ENCODE results near the gene NFX1. TPM values are rescaled to one million over a fixed set of nuclear protein-coding genes. Genes with fewer than 3 reads are reported as not detected.
"Not testable (repeated sequence)": the region's sequence is repeated elsewhere in the genome, so short reads cannot be mapped to it uniquely, and the experiment has no call there.

The NFX1 gene
- total and polyA plus RNA-seq, 12 donors, result 14.5 to 44.1 (median 33.7) TPM

DNA sequence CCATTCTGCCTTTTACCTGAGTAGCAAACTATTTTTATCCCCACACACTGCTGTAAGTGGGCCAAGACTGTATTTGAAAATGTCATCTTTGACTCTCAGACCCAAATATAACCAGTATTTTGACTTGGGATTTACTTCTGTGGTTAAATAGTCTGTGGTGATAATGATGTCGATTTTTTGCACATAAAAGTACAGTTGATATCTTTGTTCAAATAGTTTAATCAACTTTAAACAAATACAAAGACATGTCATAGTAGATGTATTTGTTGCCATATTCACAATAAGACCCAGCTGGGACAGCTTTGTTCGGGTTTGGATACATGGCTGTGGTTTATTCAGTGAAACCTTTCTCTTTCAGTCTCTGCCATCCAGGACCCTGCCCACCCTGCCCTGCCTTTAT, 20.4 kb downstream of the NFX1 start:
- ATAC-seq, result no peak
- no peak for DNase-seq
- intact Hi-C loops (cut with DNase I), result no loop called here
- WGBS, 2 donors, result 93 to 94% methylated on average over 2 of the region's 2 CpGs
- no peaks in the 10 kb centered on the region for H3K27me3 ChIP-seq
- H3K4me1 ChIP-seq, result peaks cover 0 to 10% (median 0%) of the 10 kb centered on the region in 9 donors
- H3K27ac ChIP-seq, result peak overlapping the region in 1 of 10 donors; percentile 19
- H3K4me3 ChIP-seq, result no peak overlapping the region
- TF ChIP-seq, protein P1, sequence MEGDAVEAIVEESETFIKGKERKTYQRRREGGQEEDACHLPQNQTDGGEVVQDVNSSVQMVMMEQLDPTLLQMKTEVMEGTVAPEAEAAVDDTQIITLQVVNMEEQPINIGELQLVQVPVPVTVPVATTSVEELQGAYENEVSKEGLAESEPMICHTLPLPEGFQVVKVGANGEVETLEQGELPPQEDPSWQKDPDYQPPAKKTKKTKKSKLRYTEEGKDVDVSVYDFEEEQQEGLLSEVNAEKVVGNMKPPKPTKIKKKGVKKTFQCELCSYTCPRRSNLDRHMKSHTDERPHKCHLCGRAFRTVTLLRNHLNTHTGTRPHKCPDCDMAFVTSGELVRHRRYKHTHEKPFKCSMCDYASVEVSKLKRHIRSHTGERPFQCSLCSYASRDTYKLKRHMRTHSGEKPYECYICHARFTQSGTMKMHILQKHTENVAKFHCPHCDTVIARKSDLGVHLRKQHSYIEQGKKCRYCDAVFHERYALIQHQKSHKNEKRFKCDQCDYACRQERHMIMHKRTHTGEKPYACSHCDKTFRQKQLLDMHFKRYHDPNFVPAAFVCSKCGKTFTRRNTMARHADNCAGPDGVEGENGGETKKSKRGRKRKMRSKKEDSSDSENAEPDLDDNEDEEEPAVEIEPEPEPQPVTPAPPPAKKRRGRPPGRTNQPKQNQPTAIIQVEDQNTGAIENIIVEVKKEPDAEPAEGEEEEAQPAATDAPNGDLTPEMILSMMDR (IDR thresholded peaks at IDR 0.05), result no peak
- H3K9me3 ChIP-seq, result no peaks in the 10 kb centered on the region
- H3K36me3 ChIP-seq, result peaks cover 0 to 100% (median 89%) of the 10 kb centered on the region in 9 donors

DNA sequence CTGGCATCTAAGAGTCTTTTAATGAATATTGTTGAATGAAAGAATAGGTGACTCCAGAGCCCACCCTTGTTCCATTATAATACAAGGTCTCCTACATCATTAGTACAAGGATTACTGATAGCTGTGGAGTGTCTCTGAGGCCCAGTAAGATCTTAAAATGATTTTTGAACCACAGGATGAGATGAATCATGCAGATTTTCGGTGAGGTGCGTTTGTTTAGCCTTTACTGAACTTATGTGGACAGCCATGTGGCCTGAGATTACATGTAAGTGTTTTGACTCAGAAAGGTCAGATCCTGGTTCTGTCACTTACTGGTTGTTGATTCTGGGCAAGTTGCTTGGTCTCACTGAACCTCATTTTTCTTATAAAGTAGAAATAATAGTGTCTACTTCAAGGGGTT, 21.6 kb downstream of the NFX1 start:
- intact Hi-C loops (cut with DNase I), result no loop called here
- H3K27ac ChIP-seq, result no peak overlapping the region
- TF ChIP-seq, protein P1 (IDR thresholded peaks at IDR 0.05), result no peak
- 94 to 97% methylated on average over 2 of the region's 2 CpGs for WGBS, 2 donors
- DNase-seq (no peak), ATAC-seq (no peak)
- H3K36me3 ChIP-seq, result peaks cover 0 to 100% (median 81%) of the 10 kb centered on the region in 9 donors
- H3K4me1 ChIP-seq, result peaks cover 0 to 10% (median 0%) of the 10 kb centered on the region in 9 donors
- no peak overlapping the region for H3K4me3 ChIP-seq
- no peaks in the 10 kb centered on the region for H3K9me3 ChIP-seq
- H3K27me3 ChIP-seq, result no peaks in the 10 kb centered on the region

DNA sequence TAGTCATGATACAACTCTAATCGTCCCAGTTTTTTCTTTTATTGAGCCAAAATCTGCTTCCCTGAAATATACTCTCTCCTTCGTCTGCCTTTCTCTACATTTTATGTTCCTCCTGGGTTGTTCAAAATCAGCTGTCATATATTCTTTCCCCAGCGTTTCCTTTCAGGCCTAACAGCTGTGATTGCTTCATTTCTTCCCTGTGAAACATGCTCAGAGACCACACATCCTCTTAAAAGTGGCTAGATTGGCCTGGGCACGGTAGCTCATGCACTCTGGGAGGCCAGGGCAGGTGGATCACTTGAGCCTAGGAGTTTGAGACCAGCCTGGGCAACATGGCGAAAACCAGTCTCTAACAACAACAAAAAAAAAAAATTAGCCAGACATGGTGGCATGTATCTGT, 25.1 kb downstream of the NFX1 start:
- intact Hi-C loops (cut with DNase I), result no loop called here
- DNase-seq (no peak), ATAC-seq (no peak)
- Histone ChIP-seq H3K9me3 (no peaks in the 10 kb centered on the region), H3K36me3 (peaks cover 0 to 100% (median 73%) of the 10 kb centered on the region in 9 donors), H3K4me1 (peaks cover 0 to 26% (median 7%) of the 10 kb centered on the region in 9 donors), H3K4me3 (no peak overlapping the region), H3K27ac (no peak overlapping the region), H3K27me3 (no peaks in the 10 kb centered on the region)
- TF ChIP-seq, protein P1 (IDR thresholded peaks at IDR 0.05), result no peak
- 86 to 91% methylated on average over 5 of the region's 5 CpGs for WGBS, 2 donors

DNA sequence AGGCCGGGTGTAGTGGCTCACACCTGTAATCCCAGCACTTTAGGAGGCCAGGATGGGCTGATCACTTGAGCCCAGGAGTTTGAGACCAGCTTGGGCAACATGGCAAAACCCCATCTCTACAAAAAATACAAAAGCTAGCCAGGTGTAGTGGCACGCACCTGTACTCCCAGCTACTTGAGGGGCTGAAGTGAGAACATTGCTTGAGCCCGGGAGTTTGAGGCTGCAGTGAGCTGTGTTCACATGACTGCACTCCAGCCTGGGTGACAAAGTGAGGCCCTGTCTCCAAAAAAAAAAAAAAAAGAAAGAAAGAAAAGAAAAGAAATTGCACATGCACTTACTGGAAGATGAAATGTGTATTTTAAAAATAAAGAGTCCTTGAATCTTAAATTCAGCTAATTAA, 26.8 kb downstream of the NFX1 start:
- H3K9me3 ChIP-seq; DNase-seq; intact Hi-C loops (cut with DNase I); H3K27ac ChIP-seq; H3K4me3 ChIP-seq; H3K27me3 ChIP-seq; ATAC-seq: not testable (repeated sequence)
- 87 to 90% methylated on average over 3 of the region's 3 CpGs for WGBS, 2 donors
- Histone ChIP-seq H3K4me1 (peaks cover 0 to 35% (median 7%) of the 10 kb centered on the region in 9 donors), H3K36me3 (peaks cover 0 to 100% (median 72%) of the 10 kb centered on the region in 9 donors)

DNA sequence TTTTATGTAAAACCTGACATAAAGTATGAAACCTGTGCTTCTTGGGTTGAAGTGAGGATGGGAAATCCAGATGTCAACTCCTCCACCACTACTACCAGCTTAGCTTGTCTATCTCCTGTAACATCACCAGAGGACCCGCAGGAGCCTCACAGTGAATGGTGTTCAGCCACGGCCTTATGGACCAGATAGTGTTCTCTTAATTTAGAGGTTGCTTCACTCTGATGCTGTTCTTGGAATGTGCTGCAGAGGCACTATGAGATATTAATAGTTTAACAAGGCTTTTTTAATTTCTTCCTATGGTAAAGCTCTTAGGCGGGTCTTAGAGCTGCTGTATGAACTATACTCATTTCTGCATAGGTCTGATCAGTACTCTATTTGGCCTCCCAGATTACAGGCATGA, 27.9 kb downstream of the NFX1 start:
- peak in 1 of 2 donors; percentile 9 for DNase-seq
- 64 to 76% methylated on average over 3 of the region's 3 CpGs for WGBS, 2 donors
- ATAC-seq, result peak in 7 of 8 donors; percentile 49 to 81 (median 63)
- Histone ChIP-seq H3K36me3 (peaks cover 0 to 100% (median 71%) of the 10 kb centered on the region in 9 donors), H3K27ac (peak overlapping the region in 5 of 10 donors; percentile 33 to 68 (median 51)), H3K4me1 (peaks cover 0 to 35% (median 7%) of the 10 kb centered on the region in 9 donors), H3K27me3 (no peaks in the 10 kb centered on the region), H3K9me3 (no peaks in the 10 kb centered on the region), H3K4me3 (no peak overlapping the region)
- TF ChIP-seq, protein P1 (IDR thresholded peaks at IDR 0.05), result no peak
- intact Hi-C loops (cut with DNase I), result no loop called here
